Stimulated activated CD4-positive, alpha-beta T cell treated with anti-CD3 and anti-CD28 coated beads, Interleukin-1b, Interleukin-23, amount 100 ng/mL, for 24 hours (primary cell): ENCODE data around the gene LTC4S.
"Not testable (repeated sequence)": the region's sequence is repeated elsewhere in the genome, so short reads cannot be mapped to it uniquely, and the experiment has no call there.

ENCODE experiments used
- DNase-seq, 4 experiments: peaks; one replicate each; pipeline ENCODE4 v3.0.0-alpha.2; 2020; ENCODE audit warnings: low read depth in 4 of 4, low spot score in 1 of 4

LTC4S gene

DNA sequence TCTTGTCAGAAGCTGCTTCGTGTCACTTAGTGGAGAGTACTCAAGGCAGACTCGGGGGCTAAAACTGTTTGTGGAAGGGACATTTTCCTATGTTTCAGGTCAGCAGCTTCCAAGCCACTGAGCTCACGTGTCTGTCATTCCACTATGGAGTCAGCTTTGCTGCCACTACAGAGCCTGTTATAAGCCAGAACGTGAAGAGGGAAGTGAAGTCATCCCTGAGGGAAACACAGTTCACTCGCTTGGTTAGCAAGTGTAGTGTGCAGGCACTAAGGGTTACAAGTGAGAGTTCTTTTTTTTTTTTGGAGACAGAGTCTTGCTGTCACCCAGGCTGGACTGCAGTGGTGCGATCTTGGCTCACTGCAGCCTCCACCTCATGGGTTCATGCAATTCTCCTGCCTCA, 24.5 kb upstream of the LTC4S start:
- DNase-seq, result no peak

DNA sequence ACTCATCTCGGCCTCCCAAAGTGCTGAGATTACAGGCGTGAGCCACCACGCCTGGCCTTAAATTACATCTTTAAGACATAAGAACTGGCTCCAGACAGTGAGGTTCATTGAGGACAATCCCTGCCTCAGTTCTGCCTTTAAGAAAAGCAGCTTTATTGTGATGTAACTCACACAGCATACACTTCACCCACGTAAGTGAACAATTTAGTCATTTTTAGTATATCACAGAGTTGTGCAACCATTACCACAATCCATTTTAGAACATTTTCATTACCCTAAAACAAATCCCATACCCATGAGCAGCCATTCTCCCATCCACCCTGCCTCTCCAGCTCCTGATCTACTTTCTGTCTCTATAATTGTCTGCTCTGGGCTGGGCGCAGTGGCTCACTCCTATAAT, 24.0 kb upstream of the LTC4S start:
- DNase-seq, result no peak

DNA sequence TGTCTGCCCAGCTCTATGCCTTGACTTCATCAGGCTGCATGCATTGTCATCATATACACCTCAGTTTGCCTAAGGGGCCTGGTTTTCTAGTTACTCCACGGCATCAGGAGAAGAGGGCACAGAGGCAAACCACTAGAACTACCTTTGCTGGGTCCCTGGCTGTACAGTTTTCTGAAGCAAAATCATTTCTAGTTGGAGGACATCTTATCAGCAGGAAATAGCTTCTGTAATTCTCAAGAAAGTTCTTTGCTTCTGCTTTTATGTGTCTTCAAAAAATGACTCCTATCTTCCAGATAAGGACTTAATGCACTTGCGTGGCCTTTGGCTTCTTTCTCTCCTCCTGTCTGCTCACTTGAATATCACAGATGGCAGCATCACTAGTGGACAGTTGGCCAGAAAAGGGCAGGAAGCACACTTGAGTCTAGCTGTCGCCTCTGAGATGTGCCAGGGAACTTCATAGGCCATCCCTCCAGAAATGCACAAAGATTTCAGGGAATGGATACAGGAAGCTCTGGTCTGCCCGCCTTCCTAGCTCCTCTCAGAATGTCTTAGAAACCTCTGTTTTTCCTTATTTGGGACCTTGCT, 22.4 kb upstream of the LTC4S start:
- no peak for DNase-seq

DNA sequence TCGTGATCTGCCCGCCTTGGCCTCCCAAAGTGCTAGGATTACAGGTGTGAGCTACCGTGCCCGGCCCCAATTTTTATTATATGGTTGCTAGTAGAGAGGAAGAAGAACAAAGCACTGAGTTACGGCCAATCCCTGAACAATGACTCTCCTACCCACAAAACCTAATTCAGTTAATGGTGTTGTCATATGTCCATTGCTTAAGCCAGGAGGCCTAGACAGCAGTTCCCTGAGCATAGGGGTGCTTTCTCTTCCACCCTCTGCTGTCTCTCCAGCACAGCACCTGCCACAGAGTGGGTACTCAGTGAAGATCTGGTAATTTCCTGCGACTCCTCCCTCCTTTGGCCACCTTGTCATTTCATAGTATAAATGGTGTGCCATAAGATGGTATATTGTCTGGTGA, 21.4 kb upstream of the LTC4S start:
- DNase-seq, result no peak

DNA sequence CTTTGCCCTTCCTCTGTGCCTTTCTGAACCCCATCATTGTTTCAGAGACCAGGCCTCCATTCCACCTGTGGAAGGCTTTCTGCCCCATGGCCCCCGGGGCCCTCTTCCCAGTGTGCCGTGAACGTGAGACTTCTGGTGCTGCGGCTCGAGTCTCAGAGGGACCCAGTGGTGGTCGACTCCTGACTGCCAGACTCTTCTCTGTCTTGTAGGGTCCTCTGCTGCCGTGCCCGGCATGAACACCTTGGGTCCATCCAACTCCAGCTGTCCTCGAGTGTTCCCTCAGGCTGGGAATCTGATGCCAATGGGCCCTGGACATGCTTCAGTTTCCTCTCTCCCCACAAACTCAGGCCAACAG, 20.1 kb upstream of the LTC4S start:
- no peak for DNase-seq

DNA sequence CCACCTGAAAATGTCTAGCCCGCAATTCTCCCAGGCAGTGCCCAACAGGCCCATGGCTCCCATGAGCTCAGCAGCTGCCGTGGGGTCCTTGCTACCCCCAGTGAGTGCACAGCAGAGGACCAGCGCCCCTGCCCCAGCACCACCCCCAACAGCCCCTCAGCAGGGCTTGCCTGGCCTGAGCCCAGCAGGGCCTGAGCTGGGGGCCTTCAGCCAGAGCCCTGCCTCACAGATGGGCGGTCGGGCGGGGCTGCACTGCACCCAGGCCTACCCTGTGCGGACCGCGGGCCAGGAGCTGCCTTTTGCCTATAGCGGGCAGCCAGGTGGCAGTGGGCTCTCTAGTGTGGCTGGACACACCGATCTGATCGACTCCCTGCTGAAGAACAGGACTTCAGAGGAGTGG, 19.3 kb upstream of the LTC4S start:
- DNase-seq, result no peak

DNA sequence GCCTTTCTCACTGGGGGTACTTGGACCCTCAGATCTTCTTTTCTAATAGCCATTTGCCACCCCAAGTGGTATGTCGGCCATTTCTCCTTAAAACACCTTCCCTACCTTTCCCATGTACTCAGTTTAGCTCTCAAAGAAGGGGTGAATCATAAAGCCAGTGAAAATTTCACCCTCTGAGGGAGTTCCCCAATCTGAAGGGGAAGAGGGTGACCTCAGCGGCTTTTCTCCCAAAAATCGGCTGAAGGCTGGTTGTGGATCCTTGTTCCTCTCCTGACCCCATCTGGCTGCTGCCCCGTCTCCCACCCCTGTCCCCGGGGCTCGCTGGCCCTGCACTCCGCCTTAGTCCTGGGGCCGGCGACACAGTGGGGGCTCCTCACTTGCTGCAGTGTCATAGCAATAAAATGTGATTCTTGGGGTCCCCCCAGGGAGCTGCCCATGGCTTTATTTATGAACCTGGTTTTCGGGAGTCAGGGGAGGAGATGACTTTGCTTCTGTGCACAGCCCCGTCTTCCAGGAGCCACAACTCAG, 17.3 kb upstream of the LTC4S start:
- no peak for DNase-seq

DNA sequence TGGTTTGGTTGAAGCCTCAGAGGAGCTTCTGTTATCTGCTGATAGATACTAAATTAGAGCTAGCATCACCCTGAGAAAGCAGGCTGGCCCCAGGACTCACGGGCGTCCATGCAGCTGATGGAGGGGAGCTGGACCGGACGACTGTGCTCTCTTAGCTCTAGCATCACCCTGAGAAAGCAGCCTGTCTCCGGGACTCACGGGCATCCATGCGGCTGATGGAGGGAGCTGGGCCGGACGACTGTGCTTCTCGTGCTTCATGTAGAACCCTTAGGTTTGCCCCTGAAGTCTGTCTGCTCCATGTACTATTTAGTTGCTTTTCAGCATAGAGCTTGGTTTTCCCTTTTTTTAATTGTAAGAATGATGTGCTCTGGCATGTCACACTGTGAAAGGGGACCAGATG, 16.3 kb upstream of the LTC4S start:
- DNase-seq, result no peak

DNA sequence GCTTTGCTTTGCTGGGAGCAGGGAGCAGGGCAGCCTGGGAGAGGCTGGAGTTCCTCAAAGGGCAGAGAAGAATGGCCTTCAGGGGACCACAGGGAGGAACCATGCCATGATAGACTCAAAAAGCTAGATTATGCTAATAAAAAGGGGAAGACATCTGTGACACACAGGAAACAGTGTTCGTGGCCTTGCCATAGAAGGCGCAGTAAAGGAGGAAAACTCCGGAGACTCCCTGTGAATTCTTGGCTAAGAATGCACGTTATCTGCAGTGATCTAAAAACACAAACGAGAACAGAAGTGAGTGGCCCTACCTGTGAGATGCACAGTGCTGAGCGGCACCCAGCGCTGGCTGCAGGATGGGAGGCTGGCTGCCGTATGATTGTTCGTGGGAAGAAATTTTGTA, 15.9 kb upstream of the LTC4S start:
- no peak for DNase-seq

DNA sequence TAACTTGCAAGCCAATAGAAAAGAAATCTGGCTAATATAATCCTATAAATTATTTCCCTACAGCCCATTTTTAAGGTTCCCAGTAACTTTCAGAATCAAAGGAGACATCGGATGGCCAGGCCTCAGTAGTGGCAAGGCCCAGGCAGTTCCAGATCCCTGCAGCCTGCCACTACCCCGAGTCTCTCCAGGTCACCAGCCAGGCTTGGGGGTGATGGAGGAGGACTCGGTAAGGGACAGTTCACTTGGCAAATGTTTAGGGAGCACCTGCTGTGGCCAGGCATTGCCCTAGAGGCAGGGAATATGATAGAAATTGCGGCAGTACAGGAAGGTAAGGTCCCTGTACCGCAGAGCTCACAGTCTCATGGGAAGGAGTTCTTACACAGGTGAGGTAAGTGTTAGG, 15.2 kb upstream of the LTC4S start:
- no peak for DNase-seq

DNA sequence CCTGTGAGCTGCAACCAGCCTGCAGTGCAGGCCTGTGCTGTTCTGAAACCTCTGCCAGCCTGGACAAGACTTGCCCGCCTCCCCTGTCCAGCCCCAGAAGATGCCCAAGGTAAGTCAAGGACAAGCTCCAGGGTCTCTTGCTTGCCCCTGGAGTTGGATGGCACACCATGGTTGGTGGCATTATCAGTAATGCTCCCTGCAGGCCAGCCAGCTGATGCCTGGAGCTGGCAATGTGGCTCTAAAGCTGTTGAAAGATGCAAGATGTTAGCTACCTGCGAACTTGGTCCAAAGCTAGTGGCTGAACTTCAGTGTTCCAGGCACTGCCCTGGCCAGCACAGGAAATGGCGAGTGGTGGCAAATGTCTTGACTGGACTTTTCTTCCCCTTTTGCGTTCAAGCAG, 14.0 kb upstream of the LTC4S start:
- DNase-seq, result no peak

DNA sequence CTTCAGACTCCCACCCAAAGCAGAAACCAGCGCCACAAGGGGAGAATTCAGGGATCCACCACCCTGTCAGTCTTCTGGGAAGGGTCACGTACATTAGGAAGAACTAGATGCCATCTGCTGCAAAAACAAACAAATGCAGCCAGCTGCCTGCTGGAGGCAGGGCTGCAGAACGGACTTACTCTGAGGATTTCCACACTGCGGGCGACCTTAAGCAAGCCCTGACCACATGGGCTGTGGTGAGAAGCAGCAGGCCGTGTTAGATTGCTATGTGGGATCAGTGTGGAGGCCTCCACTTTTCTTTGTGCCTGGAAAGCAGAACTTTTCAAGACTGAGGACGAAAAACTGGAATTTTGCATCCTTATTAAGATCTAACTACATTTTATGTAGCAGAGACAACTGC, 13.4 kb upstream of the LTC4S start:
- DNase-seq, result no peak

DNA sequence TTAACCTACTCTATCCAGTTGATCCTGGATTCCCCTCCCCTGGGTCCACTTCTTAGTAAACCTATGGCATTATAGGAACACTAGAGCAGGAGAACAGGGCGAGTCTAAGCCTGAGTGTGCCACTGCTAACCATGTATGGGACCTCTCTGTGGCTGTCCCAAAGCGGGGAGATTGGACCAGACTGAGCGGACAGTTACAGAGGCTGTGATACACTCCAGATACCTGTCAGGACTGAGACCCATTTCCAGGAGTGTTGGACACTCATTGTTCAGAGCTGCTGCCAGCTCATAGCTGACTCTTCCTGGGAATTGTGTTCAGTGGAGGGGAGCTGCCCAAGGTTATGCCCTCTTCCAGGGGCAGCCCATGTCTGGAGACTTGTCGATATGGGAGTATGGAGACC, 11.9 kb upstream of the LTC4S start:
- DNase-seq, result no peak

DNA sequence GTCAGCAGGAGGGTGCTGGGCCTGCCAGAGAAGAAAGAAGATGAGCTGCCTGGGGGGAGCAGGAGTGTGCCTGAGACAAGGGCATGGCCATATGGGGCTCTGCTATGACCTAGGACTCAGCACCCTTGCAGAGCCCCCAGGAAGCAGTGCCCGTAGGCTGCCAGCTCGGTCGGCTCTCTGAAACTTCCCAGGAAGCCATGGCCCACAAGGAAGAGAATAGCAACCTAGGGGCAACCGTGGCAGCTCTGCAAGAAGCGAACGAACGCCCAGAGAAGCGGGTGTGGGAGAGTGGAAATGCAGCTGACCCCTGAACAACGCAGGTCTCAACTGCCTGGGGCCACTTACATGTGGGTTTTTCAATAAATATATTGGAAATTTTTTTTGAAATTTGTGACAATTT, 10.7 kb upstream of the LTC4S start:
- no peak for DNase-seq

DNA sequence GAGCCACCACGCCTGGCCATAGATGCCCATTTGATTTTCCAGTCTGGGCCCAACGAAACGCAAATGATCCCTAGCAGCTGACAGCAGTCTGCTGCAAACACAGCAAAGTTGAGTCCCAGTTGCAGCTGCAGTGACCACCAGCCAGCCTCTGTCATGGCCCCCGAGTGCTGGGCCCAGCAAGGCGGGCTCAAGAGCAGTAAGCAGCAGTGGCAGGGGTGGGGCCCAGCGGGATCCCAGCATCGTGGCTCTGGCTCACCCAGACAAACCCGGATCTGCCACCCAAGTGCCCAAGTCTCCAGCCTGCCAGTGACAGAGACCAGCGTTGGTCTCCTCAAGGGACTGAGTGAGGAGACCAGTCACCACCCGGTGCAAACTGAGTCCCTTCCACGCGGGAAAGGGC, 6.9 kb upstream of the LTC4S start:
- no peak for DNase-seq

DNA sequence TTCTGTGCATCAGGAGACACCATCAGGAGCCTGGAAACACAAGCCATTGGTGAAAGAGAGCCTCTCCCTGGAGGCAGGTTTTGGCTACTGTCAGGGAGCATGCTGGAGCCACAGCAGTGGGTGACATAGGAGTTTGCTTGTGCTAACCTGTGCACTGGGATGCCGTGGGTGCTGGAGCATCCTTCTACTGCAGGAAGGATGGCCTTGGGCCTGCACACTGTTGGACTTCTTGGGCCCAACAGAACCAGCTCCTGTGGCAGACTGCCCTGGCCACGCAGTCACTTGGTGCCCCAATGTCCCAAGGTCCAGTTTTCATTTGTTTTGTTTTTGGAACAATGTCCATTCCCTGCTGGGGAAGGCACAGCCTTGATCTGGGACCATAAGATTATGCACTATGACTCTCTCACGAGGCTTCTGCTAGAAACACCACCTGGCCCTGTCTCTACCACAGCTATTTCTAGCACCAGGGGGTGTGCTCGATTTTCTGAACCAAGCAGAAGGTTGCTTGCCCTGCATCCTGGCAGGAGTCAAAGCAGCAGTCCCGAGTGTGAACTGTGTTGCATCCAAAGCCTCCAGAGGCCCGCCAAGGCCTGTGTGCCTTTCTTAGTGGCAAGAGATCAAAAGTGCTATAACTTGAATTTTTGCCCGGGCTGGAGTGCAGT, 5.5 kb upstream of the LTC4S start:
- no peak for DNase-seq

DNA sequence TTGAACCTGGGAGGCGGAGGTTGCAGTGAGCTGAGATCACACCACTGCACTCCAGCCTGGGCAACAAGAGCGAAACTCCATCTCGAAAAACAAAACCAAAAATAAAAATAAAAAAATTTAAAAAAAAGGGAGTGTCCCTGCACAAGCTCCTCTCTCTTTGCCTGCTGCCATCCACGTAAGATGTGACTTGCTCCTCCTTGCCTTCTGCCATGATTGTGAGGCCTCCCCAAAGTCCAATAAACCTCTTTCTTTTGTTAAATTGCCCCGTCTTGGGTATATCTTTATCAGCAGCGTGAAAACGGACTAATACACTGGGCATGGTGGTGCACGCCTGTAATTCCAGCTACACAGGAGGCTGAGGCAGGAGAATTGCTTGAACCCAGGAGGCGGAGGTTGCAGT, 4.5 kb upstream of the LTC4S start:
- not testable (repeated sequence) for DNase-seq

DNA sequence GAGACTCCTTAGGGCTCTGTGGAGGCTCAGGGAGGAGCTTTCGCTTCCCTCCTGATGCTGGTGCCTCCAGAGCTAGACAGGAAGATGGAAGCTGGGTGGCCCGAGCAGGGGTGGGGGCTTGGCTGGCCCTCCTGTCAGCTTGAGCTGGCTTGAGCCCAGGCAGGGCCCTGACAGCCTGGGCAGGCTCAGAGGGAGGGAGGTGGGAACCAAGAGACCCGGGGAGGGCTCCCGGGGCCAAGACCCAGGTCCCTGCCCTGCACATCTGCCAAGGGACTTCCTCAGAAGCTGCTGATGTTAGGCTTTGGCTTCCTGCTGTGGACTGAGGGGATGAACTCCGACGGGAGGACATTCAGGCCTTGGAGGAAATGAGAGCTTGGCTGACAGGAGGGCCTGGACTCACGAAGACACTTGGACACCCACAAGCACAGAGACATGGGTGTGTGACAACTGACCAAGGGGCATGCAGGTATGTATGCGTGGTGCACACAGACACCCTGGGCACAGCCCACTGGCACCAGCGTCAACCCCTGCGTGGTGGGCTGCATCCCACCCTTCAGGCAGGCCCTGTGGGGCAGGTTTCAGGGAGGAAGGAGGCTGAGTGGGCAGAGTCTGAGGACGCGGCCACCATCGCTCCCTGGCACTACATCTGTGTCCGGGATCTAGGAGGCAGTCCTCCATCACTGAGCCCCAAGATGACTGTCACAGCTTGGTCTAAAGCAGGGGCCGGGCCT, 1.7 kb upstream of the LTC4S start:
- no peak for DNase-seq

DNA sequence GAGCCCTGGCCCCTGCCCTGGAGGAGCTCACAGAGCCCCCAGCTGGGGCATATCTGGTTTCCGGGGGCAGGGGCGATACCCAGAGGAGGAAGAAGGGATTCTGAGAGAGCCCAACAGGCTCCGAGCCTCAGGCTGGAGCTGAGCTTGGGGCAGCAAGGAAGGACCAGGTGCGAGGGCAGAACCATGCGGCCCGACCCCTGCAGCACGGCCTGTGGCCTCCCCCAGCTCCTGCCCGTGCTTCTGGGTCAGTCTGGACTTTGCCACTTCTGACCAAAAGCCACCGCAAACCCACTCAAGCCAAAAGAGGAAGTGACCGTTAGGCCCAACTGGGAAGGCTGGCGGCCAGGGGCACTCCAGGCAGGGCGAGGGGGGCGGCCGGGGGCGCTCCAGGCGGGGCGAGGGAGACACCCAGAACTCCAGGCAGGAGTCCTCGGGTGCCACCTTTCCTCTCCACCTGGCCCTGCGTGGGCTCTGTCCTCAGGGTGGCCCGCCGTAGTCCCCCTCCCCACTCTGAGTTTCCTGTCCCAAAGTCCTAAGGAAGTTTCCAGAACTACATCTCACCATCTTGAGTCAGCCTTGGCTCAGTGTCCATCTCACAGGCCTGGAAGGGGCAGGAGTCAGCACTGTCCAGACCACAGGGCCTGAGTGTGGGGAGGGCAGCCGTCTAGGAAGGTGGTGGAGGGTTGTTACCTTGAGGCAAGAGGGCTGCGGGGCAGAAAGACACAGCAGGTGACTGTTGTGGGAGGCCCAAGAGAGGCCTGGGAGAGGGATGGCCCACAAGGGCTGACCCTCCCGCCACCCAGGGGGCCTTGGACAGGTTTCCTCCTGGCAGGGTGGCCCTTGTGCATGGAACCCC, 946 bp upstream of the LTC4S start:
- DNase-seq, result no peak

DNA sequence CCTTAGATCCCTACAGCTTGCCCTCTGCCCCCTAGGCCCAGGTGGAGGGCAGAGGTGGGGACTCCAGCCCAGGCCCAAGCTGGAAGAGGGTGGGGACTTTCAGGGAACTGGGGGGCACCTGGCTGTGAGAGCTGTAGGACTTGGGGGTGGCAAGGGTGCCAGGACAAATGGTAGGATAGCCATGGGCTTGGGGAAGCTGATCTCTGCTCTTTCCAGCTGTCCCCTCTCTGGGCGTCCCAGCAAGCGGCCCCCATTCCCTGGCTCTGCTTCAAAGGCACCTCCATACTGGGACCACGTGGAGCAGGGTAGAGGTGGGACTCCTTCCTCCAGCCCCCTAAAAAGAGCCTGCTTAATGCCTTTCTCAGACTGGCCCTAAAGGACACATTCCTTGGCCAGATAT, 385 bp downstream of the LTC4S start:
- DNase-seq, result no peak

DNA sequence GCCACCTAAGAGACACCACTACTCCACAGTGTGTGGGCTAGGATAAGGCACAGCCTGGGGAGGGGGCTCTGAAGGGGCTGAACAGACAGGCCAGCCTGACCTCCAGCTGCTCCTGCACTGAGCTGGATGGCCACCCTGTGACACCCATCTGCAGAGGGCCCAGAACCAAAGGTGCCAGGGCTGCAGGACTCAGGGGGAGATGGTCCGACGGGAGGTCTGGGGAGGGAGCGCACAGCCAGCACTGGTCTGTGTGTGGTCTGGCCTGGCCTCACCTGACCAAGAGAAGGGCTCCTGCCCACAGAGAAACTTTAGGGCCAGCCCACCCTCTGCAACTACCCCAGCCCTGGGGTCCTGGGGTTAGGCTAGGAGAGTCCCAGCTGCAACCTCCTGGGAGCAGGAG, 789 bp downstream of the LTC4S start:
- DNase-seq, result no peak
